HL-60 (cell line): ENCODE measurements around the gene ITFG2.

Experiments
- DNase-seq, 2 experiments: peaks; one replicate each; pipeline ENCODE4 v3.0.0-alpha.2; 2010 to 2020; ENCODE audit warnings: low read depth in 1 of 2, low spot score in 1 of 2
- H3K27ac ChIP-seq: fragments of 250-450 bp; sonication (Bioruptor Pico); replicated peaks from 2 replicates; pipeline ENCODE4 v1.5.1; 2020; ENCODE audit warnings: mild to moderate bottlenecking, moderate library complexity
- H3K27me3 ChIP-seq: fragments of 250-450 bp; sonication (Bioruptor Pico); 2 replicates; pipeline ENCODE4 v1.5.1; 2021; ENCODE audit warnings: mild to moderate bottlenecking, moderate library complexity; ENCODE audit not compliant: insufficient read depth, poor library complexity, severe bottlenecking
- H3K4me3 ChIP-seq: replicated peaks from 2 replicates; pipeline ENCODE4 v1.5.1; 2011; ENCODE audit warnings: mild to moderate bottlenecking, control low read depth, low read length; ENCODE audit not compliant: insufficient read depth
- GABPA ChIP-seq: IDR thresholded peaks from 2 replicates; pipeline ENCODE4 v1.6.1; 2012; ENCODE audit warnings: low read depth
- POLR2AphosphoS5 ChIP-seq: IDR thresholded peaks from 2 replicates; pipeline ENCODE4 v1.6.1; 2012; ENCODE audit warnings: low read depth
- SPI1 ChIP-seq: IDR thresholded peaks from 2 replicates; pipeline ENCODE4 v1.6.1; 2012; ENCODE audit warnings: low read depth, mild to moderate bottlenecking, borderline replicate concordance
- TF ChIP-seq, protein P1 (sequence below): IDR thresholded peaks from 2 replicates; pipeline ENCODE4 v1.6.1; 2012; ENCODE audit warnings: low read depth; ENCODE audit not compliant: insufficient replicate concordance
- TF ChIP-seq, protein P2 (sequence below): IDR thresholded peaks from one replicate; pipeline ENCODE4 v1.5.1; 2011; ENCODE audit warnings: low read length, control low read depth, inconsistent platforms; ENCODE audit not compliant: insufficient read depth

The ITFG2 gene

DNA sequence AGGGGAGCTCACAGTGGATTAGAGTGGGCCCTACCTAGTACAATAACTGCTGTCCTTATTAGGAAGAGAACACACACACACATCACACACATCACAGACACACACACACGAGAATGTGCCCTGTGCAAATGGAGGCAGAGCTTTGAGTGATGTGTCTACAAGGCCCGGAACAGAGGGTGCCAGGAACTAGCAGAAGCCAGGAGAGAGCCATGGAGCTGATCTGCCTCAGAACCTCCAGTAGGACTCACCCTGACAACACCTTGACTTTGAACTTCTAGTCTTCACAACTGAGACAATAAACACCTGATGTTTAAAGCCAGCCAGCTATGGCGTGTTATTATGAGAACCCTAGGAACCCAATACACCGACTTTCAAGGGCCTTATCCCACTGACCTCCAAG lies 47.4 kb upstream of the ITFG2 start:
- Histone ChIP-seq H3K27ac (no peak overlapping the region), H3K4me3 (no peak overlapping the region), H3K27me3 (no peaks in the 10 kb centered on the region)
- DNase-seq: no peak
- TF ChIP-seq, protein P1, sequence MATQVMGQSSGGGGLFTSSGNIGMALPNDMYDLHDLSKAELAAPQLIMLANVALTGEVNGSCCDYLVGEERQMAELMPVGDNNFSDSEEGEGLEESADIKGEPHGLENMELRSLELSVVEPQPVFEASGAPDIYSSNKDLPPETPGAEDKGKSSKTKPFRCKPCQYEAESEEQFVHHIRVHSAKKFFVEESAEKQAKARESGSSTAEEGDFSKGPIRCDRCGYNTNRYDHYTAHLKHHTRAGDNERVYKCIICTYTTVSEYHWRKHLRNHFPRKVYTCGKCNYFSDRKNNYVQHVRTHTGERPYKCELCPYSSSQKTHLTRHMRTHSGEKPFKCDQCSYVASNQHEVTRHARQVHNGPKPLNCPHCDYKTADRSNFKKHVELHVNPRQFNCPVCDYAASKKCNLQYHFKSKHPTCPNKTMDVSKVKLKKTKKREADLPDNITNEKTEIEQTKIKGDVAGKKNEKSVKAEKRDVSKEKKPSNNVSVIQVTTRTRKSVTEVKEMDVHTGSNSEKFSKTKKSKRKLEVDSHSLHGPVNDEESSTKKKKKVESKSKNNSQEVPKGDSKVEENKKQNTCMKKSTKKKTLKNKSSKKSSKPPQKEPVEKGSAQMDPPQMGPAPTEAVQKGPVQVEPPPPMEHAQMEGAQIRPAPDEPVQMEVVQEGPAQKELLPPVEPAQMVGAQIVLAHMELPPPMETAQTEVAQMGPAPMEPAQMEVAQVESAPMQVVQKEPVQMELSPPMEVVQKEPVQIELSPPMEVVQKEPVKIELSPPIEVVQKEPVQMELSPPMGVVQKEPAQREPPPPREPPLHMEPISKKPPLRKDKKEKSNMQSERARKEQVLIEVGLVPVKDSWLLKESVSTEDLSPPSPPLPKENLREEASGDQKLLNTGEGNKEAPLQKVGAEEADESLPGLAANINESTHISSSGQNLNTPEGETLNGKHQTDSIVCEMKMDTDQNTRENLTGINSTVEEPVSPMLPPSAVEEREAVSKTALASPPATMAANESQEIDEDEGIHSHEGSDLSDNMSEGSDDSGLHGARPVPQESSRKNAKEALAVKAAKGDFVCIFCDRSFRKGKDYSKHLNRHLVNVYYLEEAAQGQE: no peak
- TF ChIP-seq GABPA (no peak), POLR2AphosphoS5 (no peak), SPI1 (no peak)
- TF ChIP-seq, protein P2, sequence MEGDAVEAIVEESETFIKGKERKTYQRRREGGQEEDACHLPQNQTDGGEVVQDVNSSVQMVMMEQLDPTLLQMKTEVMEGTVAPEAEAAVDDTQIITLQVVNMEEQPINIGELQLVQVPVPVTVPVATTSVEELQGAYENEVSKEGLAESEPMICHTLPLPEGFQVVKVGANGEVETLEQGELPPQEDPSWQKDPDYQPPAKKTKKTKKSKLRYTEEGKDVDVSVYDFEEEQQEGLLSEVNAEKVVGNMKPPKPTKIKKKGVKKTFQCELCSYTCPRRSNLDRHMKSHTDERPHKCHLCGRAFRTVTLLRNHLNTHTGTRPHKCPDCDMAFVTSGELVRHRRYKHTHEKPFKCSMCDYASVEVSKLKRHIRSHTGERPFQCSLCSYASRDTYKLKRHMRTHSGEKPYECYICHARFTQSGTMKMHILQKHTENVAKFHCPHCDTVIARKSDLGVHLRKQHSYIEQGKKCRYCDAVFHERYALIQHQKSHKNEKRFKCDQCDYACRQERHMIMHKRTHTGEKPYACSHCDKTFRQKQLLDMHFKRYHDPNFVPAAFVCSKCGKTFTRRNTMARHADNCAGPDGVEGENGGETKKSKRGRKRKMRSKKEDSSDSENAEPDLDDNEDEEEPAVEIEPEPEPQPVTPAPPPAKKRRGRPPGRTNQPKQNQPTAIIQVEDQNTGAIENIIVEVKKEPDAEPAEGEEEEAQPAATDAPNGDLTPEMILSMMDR: no peak

DNA sequence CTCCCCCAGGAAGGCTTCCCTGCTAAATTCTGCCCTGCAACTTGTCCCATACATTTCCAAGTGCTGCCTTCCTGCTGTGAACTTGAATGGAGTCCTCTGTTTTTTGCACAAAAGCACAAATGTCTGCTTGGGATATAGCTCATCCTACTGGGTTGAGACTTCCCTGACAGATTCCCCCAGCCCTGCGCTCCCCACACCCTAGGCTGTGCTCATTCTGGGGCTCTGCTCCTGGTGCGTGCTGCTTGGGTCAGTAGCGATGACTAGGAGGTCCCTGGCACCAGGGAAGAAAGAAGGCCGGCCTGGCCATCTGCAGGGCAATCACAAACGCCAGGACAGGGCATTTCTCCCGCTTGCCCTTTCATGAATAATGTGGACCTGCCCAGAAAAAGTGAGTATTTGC lies 46.9 kb upstream of the ITFG2 start:
- Histone ChIP-seq H3K4me3 (no peak overlapping the region), H3K27me3 (no peaks in the 10 kb centered on the region), H3K27ac (no peak overlapping the region)
- no peak for DNase-seq
- TF ChIP-seq SPI1 (no peak), POLR2AphosphoS5 (no peak), GABPA (no peak)
- TF ChIP-seq, protein P1: no peak
- TF ChIP-seq, protein P2: no peak

DNA sequence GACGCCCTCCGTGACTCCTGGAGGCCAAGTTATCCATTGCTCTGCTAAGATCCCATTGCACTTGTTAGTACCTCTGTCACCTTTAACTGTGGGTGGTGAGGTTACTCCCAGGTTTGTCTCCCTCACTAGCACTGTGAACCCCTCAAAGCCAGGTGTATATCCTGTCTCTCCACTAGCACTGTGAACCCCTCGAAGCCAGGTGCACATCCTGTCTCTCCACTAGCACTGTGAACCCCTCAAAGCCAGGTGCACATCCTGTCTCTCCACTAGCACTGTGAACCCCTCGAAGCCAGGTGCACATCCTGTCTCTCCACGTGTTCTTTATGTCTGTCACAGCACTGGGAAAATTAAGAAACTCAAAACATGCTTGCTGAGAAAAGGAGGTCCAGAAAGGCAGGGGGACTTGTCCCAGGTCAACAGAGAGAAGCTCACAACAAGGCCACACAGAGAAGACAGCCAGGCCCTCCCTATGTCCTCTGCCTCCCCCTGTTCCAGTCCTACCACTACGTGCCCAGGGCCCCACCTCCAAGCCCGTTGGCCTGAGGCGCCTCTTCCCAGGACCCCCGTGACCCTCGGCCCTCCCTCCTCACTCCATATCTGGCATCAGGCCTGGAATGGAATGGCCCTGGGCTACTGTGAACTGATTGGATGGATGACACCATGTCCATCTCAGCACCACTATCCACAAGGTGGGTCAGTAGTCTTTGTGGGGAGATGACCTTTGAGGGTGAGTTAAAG lies 44.1 kb upstream of the ITFG2 start:
- Histone ChIP-seq H3K4me3 (no peak overlapping the region), H3K27ac (no peak overlapping the region), H3K27me3 (no peaks in the 10 kb centered on the region)
- TF ChIP-seq, protein P1: no peak
- TF ChIP-seq, protein P2: no peak
- TF ChIP-seq GABPA: no peak
- TF ChIP-seq SPI1: no peak
- TF ChIP-seq POLR2AphosphoS5: no peak
- DNase-seq: no peak
